HTR-8/SVneo (cell line): ENCODE measurements around the gene CYRIA.

Source experiments
- DNase-seq: peaks from one replicate; pipeline ENCODE4 v3.0.0; 2011; ENCODE audit warnings: low spot score, mixed read lengths; ENCODE audit not compliant: insufficient read length
- FAIRE-seq: peaks from 2 replicates; lab custom pipeline; 2011; peaks lifted over from hg19 to GRCh38; lab: Jason Lieb, UNC

The CYRIA gene

GRCh38 chr2:16665748-16666448 lies at the start of gene CYRIA:
Gene CYRIA, minus strand, starts transcription at chr2:16665834. Its CDS starts 77,715 bp downstream, at chr2:16588119.
- no peak for FAIRE-seq
- DNase-seq: no peak

- DNase-seq: no peak
Measured at GRCh38 chr2:16713011-16713423, 47.4 kb upstream of the CYRIA start.

GRCh38 chr2:16709769-16710168 lies 44.1 kb upstream of the CYRIA start:
- no peak for FAIRE-seq
- DNase-seq: no peak

More at GRCh38 chr2:16713011-16713423, 47.4 kb upstream of the CYRIA start:
- no peak for FAIRE-seq

DNA sequence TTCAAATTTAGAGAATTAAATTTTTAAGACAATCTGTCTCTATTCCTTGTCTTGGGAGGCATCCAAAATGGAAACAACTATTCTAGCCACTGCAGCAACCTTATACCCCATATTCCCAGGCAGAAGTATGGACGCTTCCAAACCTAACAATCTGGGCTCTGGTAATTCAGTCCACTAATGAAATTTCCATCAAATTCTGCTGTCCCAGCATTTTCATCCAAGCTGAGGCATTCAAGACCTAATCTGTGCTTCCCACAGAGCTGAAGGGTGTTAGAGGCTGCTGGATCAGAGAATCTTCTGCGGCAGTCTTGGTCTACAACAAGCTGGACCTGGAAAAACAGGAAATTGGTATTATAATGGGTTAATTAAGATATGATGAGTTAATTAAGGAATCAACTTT lies 42.5 kb upstream of the CYRIA start:
- DNase-seq: no peak
- no peak for FAIRE-seq

DNA sequence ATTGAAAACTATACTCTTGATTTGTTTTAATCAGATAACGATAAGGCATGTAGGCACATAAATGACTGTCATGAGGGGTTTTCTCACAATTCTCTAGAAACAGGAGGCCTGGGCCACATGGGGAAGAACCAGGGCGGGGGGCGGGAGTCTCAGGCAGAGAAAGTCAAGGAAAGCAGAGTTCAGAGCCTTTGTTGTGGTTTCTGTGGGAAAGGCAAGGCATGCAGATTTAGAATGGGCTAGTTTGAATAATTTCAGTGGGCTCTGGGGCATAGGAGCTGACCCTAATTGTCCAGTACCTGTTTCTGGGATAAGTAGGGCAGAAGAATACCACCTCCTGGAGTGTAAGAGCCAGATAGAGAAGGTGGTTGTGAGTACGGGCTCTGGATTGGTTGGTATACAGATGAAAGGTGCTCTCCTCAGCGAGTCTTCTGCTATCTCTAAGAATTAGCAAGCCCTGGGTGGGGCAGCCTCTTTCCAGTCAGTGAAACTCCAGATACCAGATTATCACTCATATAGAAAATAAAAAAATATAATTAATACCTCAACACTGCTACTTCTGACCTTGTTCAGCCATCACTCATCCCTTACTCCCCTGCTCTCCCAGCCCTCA lies 41.5 kb upstream of the CYRIA start:
- FAIRE-seq: no peak
- no peak for DNase-seq

GRCh38 chr2:16700551-16701259 lies 35.1 kb upstream of the CYRIA start:
- FAIRE-seq (no peak), DNase-seq (no peak)

- no peak for DNase-seq
- FAIRE-seq: no peak
Measured at GRCh38 chr2:16693854-16694253, 28.2 kb upstream of the CYRIA start.

DNA sequence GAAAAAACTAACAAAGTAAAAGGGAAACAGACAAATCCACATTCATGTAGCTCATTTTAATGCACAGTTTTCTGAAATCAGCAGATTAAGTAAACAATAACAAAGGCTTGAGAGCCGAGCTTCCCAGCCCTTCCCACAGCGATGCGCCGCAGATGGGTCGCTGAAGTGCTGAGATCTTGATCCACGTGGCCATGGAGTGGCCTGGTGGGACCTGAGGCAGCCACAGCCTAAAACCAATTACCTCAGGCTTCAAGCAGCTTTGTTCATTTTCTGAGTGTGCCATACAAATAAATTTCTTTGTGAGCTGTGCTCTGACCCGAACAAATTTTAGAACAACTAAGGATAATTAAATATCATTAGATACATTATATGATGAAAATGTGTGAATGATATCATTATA lies 25.6 kb upstream of the CYRIA start:
- FAIRE-seq (no peak), DNase-seq (no peak)

DNA sequence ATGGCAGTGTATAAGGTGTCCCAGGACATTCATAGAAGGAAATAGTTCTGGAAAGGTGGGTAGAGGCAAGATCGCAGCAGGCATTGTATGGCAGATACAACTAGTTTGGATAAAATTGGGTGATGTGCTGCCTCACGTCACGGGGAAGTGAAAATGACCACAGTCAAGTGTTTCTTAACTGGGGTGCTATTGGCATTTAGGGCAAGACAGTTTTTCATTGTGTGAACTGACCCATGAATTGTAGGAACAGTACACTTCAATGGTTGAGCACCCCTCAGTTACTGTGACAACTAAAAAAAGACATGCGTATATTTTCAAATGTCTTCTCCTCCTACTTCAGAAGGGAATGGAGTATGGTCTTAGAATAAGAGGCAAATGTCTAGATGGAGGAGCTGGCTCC lies 22.3 kb upstream of the CYRIA start:
- DNase-seq (no peak), FAIRE-seq (no peak)

- no peak for DNase-seq
- FAIRE-seq: no peak
Measured at GRCh38 chr2:16687222-16687621, 21.6 kb upstream of the CYRIA start.

DNA sequence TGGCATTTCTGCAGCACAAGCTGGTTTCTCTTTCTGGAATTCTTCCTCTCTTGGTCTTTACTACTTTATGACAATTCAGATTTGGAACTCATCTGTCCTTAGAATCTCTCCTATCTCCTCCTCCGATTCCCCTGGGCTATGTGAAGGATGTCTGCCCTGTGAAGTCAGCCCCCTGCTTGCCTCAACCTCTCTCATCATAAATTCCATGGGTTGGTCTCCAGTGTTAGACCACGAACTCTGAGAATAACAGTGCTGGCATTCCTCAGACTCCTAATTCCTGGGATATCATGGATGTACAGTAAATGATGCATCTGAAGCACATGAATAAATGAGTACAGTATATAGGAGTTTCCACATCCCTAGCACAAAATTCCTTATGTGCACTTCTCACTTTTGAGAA lies 21.0 kb upstream of the CYRIA start:
- DNase-seq (no peak), FAIRE-seq (no peak)

GRCh38 chr2:16685340-16685715 lies 19.7 kb upstream of the CYRIA start:
- DNase-seq (no peak), FAIRE-seq (no peak)

- DNase-seq (no peak), FAIRE-seq (no peak)
Measured at GRCh38 chr2:16684676-16685339, 19.2 kb upstream of the CYRIA start.

GRCh38 chr2:16683576-16683975 lies 17.9 kb upstream of the CYRIA start:
- DNase-seq (no peak), FAIRE-seq (no peak)

DNA sequence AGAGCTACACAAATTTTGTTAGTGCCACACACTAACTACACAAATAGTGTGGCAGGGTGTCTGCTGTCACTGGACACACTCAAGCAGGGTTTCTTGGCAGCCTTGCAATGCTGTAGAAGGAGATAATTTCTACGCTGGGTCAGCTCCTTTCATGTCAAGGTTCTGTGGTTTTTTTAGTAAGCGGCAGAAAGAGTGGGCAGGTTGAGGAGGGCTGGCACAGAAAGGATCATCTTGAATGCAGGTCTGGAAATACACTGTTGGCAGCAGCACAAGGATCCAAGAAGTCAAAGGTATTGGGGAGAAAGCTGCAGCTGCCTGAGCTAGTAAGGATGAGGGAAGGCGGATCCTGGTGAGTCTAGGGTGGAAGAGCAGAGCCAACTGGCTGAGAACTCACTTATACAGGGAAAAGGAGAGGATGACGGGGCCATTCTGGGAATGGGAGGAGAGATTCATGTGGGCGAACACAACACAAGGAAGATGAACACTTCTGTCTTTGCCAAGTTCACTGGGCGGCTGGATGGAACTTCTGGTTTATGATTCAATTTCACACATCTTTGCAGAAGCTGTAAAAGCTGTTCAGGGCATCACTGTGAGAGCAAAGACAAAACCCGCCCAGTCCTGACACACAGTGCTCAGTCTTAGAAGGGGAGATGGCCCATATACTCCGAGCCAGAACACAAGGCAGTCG lies 16.9 kb upstream of the CYRIA start:
- FAIRE-seq (no peak), DNase-seq (no peak)

GRCh38 chr2:16680781-16681180 lies 15.1 kb upstream of the CYRIA start:
- no peak for FAIRE-seq
- DNase-seq: no peak

DNA sequence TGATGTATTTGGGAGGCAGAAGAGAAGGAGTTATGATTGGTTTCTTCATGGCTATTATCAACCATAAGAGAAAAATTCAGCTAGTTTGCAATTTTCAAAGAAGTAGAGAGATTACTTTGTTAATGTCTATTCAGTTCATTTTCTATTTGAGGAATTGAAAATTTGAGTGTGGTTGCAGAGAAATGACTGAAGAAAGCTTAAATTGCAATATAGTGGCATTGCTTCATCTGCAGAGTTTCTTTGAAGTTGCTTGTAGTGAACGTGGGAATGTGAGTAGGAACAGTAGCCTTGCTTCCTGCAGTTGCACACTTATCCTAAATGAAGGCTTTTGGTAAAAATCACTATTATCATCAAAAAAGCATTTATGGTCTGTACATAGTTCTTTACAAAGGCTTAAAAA lies 14.7 kb upstream of the CYRIA start:
- no peak for FAIRE-seq
- no peak for DNase-seq

GRCh38 chr2:16678964-16679363 lies 13.3 kb upstream of the CYRIA start:
- FAIRE-seq: no peak

GRCh38 chr2:16677875-16678274 lies 12.2 kb upstream of the CYRIA start:
- no peak for DNase-seq
- FAIRE-seq: no peak

More at GRCh38 chr2:16678964-16679363, 13.3 kb upstream of the CYRIA start:
- DNase-seq: no peak

DNA sequence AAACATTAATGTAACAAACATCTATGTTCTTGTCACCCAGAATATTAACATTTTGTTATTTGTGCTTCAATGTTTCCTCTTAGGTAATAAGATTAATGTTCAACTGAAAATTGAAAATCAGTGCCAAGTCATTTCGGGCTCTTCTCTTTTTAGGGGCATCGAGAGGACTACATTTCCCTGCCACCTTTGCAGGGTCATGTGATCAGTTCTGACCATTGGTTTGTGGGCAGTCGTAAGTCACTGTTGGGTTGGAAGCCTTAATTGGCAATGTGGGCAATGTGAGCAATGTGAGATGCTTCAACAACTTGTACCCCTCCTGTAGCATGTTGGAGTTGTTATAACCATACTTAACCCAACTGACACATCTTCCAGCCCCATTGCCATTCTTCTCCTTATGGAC lies 10.1 kb upstream of the CYRIA start:
- FAIRE-seq (no peak), DNase-seq (no peak)
